T-cell (primary cell): Measurements from ENCODE around the gene MYL4. TPM values are rescaled to one million over a fixed set of nuclear protein-coding genes. Genes with fewer than 3 reads are reported as not detected.

Source experiments
- ATAC-seq, 4 experiments: fragments of 200-7000 bp in 3 of 4; fragments of 150-1000 bp in 1 of 4; cut with Tn5 transposase; replicated peaks in 1 of 4; 1 replicate in 3 of 4; 2 replicates in 1 of 4; pipeline ENCODE4 v1.10.0; 2021; ENCODE audit warnings: moderate library complexity in 3 of 4, mild to moderate bottlenecking in 2 of 4, moderate number of reproducible peaks in 1 of 4
- CTCF ChIA-PET, 2 donors: fragments of 300-600 bp; sonication (Branson Sonifier 250); formaldehyde crosslinking; loops; one replicate each; lab custom pipeline; 2022; ENCODE audit warnings: antibody characterized with exemption in 2 of 2; lab: Charles Lee
- POLR2A ChIA-PET, 2 donors: fragments of 300-600 bp; sonication (Branson Sonifier 250); formaldehyde crosslinking; loops; one replicate each; lab custom pipeline; 2022; ENCODE audit warnings: antibody characterized with exemption in 2 of 2; lab: Charles Lee
- DNase-seq, 35 experiments: peaks; one replicate each; pipeline versions ENCODE4 v3.0.0 to v3.0.0-alpha.2; 2013 to 2023
- H3K27ac ChIP-seq: one replicate; pipeline ENCODE4 v1.5.1; 2013; ENCODE audit warnings: low read length
- H3K27me3 ChIP-seq, 2 experiments: replicated peaks in 1 of 2; 1 replicate in 1 of 2; 2 replicates in 1 of 2; pipeline versions ENCODE4 v1.6.1 to v1.7.0; 2013; ENCODE audit warnings: low read length in 1 of 2, mixed read lengths in 1 of 2; ENCODE audit not compliant: control insufficient read depth in 2 of 2, insufficient read depth in 2 of 2; ENCODE audit errors: extremely low read depth in 1 of 2
- H3K36me3 ChIP-seq, 2 donors: 1 replicate in 1 of 2; 2 replicates in 1 of 2; pipeline versions ENCODE4 v1.6.1 to v1.7.0; 2013; ENCODE audit warnings: low read length in 1 of 2; ENCODE audit not compliant: control insufficient read depth in 2 of 2, insufficient read depth in 1 of 2; ENCODE audit errors: extremely low read depth in 1 of 2
- H3K4me1 ChIP-seq, 2 experiments: 1 replicate in 1 of 2; 2 replicates in 1 of 2; pipeline versions ENCODE4 v1.6.1 to v1.7.0; 2013; ENCODE audit warnings: low read length in 2 of 2, mixed read lengths in 1 of 2; ENCODE audit not compliant: insufficient read depth in 2 of 2, control insufficient read depth in 1 of 2; ENCODE audit errors: extremely low read depth in 1 of 2
- H3K4me3 ChIP-seq, 2 donors: 1 replicate in 1 of 2; 2 replicates in 1 of 2; pipeline versions ENCODE4 v1.5.1 to v1.7.0; 2013; ENCODE audit warnings: mild to moderate bottlenecking in 2 of 2, low read length in 1 of 2, moderate library complexity in 1 of 2; ENCODE audit not compliant: control insufficient read depth in 1 of 2; ENCODE audit errors: extremely low read depth in 1 of 2
- H3K9me3 ChIP-seq: 2 replicates; pipeline ENCODE4 v1.7.0; 2013
- H3K27ac Mint-ChIP-seq, 2 donors: one replicate each; pipeline ENCODE4 v1.8.0; 2020 to 2021; ENCODE audit warnings: mild to moderate bottlenecking in 2 of 2, mixed read lengths in 2 of 2
- H3K27me3 Mint-ChIP-seq, 2 donors: one replicate each; pipeline ENCODE4 v1.8.0; 2021 to 2022; ENCODE audit warnings: mixed read lengths in 2 of 2
- H3K36me3 Mint-ChIP-seq: one replicate; pipeline ENCODE4 v1.8.0; 2021; ENCODE audit warnings: mixed read lengths
- H3K4me1 Mint-ChIP-seq, 3 donors: one replicate each; pipeline ENCODE4 v1.8.0; 2020 to 2022; ENCODE audit warnings: mixed read lengths in 3 of 3, mild to moderate bottlenecking in 1 of 3
- H3K4me3 Mint-ChIP-seq, 3 donors: one replicate each; pipeline ENCODE4 v1.8.0; 2020 to 2022; ENCODE audit warnings: mild to moderate bottlenecking in 3 of 3, mixed read lengths in 3 of 3, moderate library complexity in 3 of 3
- H3K9me3 Mint-ChIP-seq, 3 donors: one replicate each; pipeline ENCODE4 v1.8.0; 2020 to 2022; ENCODE audit warnings: mixed read lengths in 3 of 3
- WGBS: methylation state at CpG from one replicate; pipeline ENCODE4 v1.1.5; 2013; ENCODE audit warnings: missing lambda C conversion rate; ENCODE audit not compliant: insufficient coverage; 5-methylcytosine and 5-hydroxymethylcytosine counted together
- total RNA-seq, 35 experiments: library from RNA in 6 of 35; stranded (reverse) in 6 of 35; fragments of 120-200 nt in 1 of 35; gene quantifications; one replicate each; pipeline versions ENCODE4 v1.2.1 to v1.2.4 and lab custom pipeline; 2013 to 2026

MYL4 gene
- total RNA-seq, 5 donors from 2014 or later (not counting 1 experiment from before 2014, with no cell fraction given) = not detected

DNA sequence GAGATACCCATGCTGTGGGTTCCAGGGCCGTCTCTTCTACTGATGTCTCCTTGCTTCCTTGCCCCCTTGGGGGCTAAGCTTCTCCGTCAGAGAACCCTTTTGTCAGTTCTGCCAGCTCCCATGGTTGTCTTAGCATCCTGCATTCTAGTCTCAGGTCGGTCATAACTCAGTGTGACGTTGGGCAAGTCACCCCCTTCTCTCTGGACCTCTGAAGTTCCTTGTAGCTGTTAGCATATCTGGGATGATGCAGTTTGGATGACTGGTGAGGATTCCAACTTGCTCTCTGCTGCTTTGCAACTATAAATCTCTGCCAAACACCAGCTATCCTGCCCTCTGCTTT is 8.9 kb upstream of the MYL4 start:
- ChIA-PET CTCF (no interaction called here), POLR2A (interaction anchor here in 1 of 2 donors (1.3 kb wide), 1 partner anchor 10 kb away, joined by 3 read pairs; no protein-coding TSS in a partner anchor)
- ATAC-seq (no peak), DNase-seq (no peak)
- H3K27ac Mint-ChIP-seq = peak overlapping the region; percentile 65 to 72
- no peaks in the 10 kb centered on the region for H3K36me3 ChIP-seq
- peaks cover 22 to 27% of the 10 kb centered on the region in 2 experiments for H3K4me1 ChIP-seq
- H3K27ac ChIP-seq = no peak overlapping the region
- WGBS = 74% methylated on average over 2 of the region's 4 CpGs
- peaks cover 32 to 37% (median 35%) of the 10 kb centered on the region in 3 donors for H3K4me1 Mint-ChIP-seq
- H3K4me3 ChIP-seq = no peak overlapping the region
- H3K27me3 ChIP-seq = no peaks in the 10 kb centered on the region
- H3K36me3 Mint-ChIP-seq = no peaks in the 10 kb centered on the region
- H3K9me3 Mint-ChIP-seq = no peaks in the 10 kb centered on the region
- no peaks in the 10 kb centered on the region for H3K27me3 Mint-ChIP-seq
- no peaks in the 10 kb centered on the region for H3K9me3 ChIP-seq
- H3K4me3 Mint-ChIP-seq = peak overlapping the region in 1 of 3 donors; percentile 34

DNA sequence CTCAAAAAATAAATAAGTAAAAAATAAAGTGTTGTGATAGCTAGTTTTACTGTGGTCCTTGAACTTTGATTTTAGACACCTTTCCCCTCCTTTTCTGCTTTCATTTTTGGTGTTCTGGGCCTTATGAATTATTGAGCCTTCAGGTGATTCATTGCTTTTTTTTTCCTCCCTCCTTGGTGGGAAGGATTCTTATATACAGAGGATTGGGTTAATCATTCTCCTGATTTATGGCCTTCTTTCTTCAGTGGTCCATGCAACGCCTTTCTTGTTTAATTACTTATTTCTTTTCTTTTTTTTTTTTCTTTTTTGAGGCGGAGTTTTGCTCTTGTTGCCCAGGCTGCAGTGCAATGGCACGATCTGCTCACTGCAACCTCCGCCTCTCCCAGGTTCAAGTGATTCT is 8.0 kb upstream of the MYL4 start:
- H3K9me3 Mint-ChIP-seq = no peaks in the 10 kb centered on the region
- ATAC-seq = no peak
- POLR2A ChIA-PET = interaction anchor here in 1 of 2 donors (0.5 to 1.3 kb wide), 2 partner anchors 11 to 22 kb away, joined by 3 read pairs; no protein-coding TSS in a partner anchor
- WGBS = 100% methylated on average over 2 of the region's 4 CpGs
- no peaks in the 10 kb centered on the region for H3K36me3 ChIP-seq
- no peak for DNase-seq
- H3K27ac ChIP-seq = no peak overlapping the region
- H3K4me1 Mint-ChIP-seq = peaks cover 41 to 46% (median 44%) of the 10 kb centered on the region in 3 donors
- no peaks in the 10 kb centered on the region for H3K27me3 Mint-ChIP-seq
- H3K27ac Mint-ChIP-seq = no peak overlapping the region
- CTCF ChIA-PET = no interaction called here
- no peak overlapping the region for H3K4me3 ChIP-seq
- H3K4me3 Mint-ChIP-seq = no peak overlapping the region
- no peaks in the 10 kb centered on the region for H3K9me3 ChIP-seq
- H3K36me3 Mint-ChIP-seq = no peaks in the 10 kb centered on the region
- H3K27me3 ChIP-seq = no peaks in the 10 kb centered on the region
- peaks cover 27 to 35% of the 10 kb centered on the region in 2 experiments for H3K4me1 ChIP-seq

DNA sequence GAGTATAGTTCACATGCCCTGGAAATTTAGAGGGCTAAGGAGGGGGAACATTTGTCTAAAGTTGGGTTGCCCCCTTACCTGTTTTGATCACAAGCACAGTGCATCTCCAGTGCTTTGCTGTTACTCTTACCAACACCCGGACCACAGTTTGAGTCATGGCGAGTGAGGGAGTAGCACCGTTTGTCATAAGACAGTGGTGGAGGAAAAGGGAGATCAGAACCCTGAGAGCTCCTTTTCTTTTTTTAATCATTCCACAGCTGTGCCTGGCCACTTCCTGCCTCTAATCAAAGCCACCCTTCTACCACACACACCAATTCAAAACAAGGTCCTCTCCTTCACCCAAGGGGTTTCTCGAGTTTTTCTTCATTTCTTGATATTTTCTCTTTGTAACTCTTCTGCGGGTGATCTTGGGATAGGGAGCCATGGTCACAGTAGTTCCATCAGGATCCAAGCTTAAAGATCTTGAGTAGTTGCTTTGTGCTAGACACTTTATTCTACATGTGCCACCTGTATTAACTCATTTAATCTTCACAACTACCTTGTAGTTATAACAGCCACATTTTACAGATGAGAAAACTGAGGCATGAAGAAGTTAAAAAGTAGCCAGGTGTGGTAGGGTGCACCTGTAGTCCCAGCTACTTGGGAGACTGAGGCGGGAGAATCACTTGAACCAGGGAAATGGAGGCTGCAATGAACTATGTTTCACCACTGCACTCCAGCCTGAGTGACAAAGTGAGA is 5.0 kb upstream of the MYL4 start:
- ATAC-seq (peak; percentile 48 to 58 (median 52)), DNase-seq (peak in 30 of 35 experiments; percentile 8 to 63 (median 34))
- Histone ChIP-seq H3K36me3 (no peaks in the 10 kb centered on the region), H3K4me3 (no peak overlapping the region), H3K27ac (peak overlapping the region; percentile 86), H3K9me3 (no peaks in the 10 kb centered on the region), H3K27me3 (no peaks in the 10 kb centered on the region), H3K4me1 (peaks cover 34 to 47% of the 10 kb centered on the region in 2 experiments)
- Mint-ChIP-seq H3K27me3 (no peaks in the 10 kb centered on the region), H3K9me3 (no peaks in the 10 kb centered on the region), H3K4me1 (peaks cover 53 to 67% (median 59%) of the 10 kb centered on the region in 3 donors), H3K4me3 (peak overlapping the region; percentile 71 to 84 (median 77)), H3K27ac (peak overlapping the region; percentile 91 to 94), H3K36me3 (no peaks in the 10 kb centered on the region)
- WGBS = no CpG with 5 or more reads among the region's 6 CpGs
- ChIA-PET CTCF (no interaction called here), POLR2A (no interaction called here)

DNA sequence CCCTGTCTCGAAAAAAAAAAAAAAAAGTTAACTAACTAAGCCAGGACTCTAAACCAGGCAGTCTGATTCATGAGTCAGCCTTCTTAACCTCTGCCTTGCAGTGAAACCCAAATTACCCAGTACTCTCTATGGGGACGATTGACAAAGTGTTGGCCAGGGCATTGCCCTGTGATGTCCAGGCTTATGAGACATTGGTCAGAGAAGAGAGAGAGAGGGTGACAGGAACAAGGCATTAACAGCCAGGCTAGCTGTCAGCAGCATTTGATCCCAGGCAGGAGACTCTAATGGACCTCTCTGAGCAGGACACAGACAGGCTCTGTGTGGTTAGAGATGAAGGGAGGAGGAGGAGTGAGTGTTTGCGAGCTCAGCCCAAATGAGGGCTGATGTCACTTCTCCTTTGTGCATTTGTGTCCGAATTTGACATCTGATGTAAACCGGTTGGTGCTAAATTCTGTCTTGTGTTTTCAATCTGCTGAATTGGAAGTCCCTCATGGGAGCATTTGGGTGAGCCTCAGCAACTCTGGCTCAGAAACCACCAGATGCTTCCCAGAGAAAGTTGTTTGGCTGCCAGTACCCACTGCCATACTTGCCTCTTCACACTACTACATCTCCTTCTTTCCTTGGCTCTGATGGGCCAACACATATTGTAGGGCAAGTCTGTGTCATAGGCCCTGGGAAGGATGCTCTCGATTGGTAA is 4.3 kb upstream of the MYL4 start:
- Mint-ChIP-seq H3K4me1 (peaks cover 50 to 64% (median 57%) of the 10 kb centered on the region in 3 donors), H3K27ac (peak overlapping the region; percentile 91 to 94)

DNA sequence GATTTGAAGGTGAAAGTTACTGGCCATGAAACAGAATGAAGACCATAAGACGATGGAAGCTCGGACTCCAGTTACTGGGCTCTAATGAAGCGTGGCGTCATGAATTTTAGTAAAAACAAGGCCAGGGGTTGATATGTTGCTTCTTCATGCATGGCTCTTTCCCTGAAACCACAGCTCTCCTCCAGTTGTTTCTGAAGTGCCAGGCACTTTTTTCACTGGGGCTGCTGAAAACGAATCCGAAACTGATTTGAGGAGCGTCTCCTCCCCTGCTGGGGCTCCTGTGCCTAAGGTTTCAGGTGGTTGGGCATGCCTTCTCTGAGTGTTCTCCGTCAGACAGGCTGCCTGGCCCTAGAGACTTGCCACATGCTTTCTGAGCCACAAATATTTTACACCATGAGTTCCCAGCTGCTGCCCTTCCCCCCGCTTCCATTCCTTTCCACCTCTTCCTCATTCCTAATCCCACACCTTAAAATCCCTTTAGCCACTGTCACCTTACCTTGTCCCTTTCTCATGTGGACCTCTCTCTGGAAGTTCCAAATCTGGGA is 3.7 kb upstream of the MYL4 start:
- CTCF ChIA-PET = interaction anchor here in 1 of 2 donors (0.7 to 1.8 kb wide), 4 partner anchors 10 to 24 kb away, joined by 3 to 6 read pairs (median 4); no protein-coding TSS in a partner anchor
- Mint-ChIP-seq H3K4me1 (peaks cover 44 to 58% (median 50%) of the 10 kb centered on the region in 3 donors), H3K9me3 (no peaks in the 10 kb centered on the region), H3K27me3 (no peaks in the 10 kb centered on the region), H3K4me3 (peak overlapping the region; percentile 71 to 84 (median 77)), H3K36me3 (no peaks in the 10 kb centered on the region), H3K27ac (peak overlapping the region; percentile 91 to 94)
- 22% methylated on average over 5 of the region's 9 CpGs for WGBS
- POLR2A ChIA-PET = interaction anchor here in 1 of 2 donors (0.6 kb wide), 1 partner anchor 11 kb away, joined by 5 read pairs; no protein-coding TSS in a partner anchor
- Histone ChIP-seq H3K4me3 (peak overlapping the region in 1 of 2 donors; percentile 30), H3K27me3 (no peaks in the 10 kb centered on the region), H3K4me1 (peaks cover 26 to 39% of the 10 kb centered on the region in 2 experiments), H3K27ac (peak overlapping the region; percentile 86), H3K36me3 (no peaks in the 10 kb centered on the region), H3K9me3 (no peaks in the 10 kb centered on the region)
- DNase-seq = peak; percentile 11 to 84 (median 61)
- ATAC-seq = peak; percentile 74 to 92 (median 79)

More for the DNA sequence above, 4.3 kb upstream of the MYL4 start:
- H3K4me1 ChIP-seq = peaks cover 32 to 44% of the 10 kb centered on the region in 2 experiments
- no peaks in the 10 kb centered on the region for H3K9me3 ChIP-seq
- peak in 16 of 35 experiments; percentile 8 to 62 (median 23) for DNase-seq
- Mint-ChIP-seq H3K36me3 (no peaks in the 10 kb centered on the region), H3K27me3 (no peaks in the 10 kb centered on the region), H3K4me3 (peak overlapping the region; percentile 71 to 84 (median 77)), H3K9me3 (no peaks in the 10 kb centered on the region)
- WGBS = 27% methylated on average over 3 of the region's 6 CpGs
- peak overlapping the region; percentile 86 for H3K27ac ChIP-seq
- no peaks in the 10 kb centered on the region for H3K36me3 ChIP-seq
- peak; percentile 59 to 76 (median 72) for ATAC-seq
- POLR2A ChIA-PET = no interaction called here
- H3K4me3 ChIP-seq = peak overlapping the region in 1 of 2 donors; percentile 30
- no peaks in the 10 kb centered on the region for H3K27me3 ChIP-seq
- CTCF ChIA-PET = interaction anchor here in 1 of 2 donors (0.9 kb wide), 1 partner anchor 15 kb away, joined by 3 read pairs; no protein-coding TSS in a partner anchor
